Islet of Langerhans (tissue), 1 donor: ENCODE results near the gene KRT82.
"Not testable (repeated sequence)": the region's sequence is repeated elsewhere in the genome, so short reads cannot be mapped to it uniquely, and the experiment has no call there.

Source experiments
- FAIRE-seq: peaks from one replicate; lab custom pipeline; 2011; peaks lifted over from hg19 to GRCh38; lab: Jason Lieb, UNC

KRT82 gene

DNA sequence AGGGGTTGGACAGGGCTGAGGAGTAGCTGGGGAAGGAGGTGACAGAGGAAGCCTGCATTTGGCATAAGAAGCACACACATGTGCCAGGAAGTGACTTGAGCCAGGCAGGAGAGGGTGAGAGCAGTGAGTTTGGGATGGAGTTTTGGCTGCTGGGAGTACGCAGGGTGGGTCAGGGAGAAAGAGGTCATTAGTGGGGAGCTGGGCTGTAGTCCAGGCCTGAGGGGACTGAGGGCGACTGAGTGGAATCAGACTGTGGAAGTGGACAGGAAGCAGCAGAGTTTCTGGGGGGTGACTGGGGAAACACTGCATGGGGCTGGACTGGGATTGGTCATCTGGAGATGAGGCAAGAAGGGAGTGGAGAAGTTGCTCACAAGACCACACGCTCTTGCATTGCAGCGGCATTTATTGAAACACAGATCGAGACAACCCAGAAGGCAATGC, 46.5 kb downstream of the KRT82 start:
- no peak for FAIRE-seq

DNA sequence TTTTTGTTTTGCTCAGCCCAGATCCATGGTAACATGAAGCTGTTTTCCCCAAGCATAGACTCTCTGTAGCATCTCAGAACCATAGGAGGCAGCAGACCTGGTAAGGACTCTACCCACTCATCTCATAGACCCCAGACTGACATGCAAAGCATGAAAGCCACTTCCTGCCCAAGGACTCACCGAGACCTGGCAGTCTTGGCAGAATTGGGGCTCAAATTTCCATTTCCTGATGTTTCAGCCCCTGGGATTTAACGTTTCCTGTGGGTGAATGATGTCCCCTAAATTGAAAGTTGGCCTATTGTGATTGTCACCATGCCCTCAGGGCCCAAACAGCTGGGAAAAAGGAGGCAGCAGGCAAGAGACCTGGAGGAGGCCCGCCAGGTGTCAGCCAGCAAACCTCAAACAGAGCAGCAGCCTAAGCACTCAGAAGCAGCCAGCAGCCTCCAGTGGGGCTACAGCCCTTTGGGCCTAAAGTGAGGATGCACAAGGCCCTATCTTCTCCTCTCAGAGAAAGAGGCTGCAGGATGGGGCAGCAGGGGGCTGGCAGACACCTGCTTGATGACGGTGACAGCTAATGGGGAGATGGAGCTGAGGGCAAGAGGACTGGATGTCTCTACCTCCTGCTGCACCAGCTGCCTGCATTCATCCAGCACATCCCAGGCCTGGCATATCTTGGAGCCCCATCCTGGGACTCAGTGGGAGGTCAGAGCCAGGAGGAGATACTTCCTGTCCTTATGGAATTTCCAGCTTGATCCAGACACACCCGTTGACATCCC, 47.4 kb downstream of the KRT82 start:
- no peak for FAIRE-seq

DNA sequence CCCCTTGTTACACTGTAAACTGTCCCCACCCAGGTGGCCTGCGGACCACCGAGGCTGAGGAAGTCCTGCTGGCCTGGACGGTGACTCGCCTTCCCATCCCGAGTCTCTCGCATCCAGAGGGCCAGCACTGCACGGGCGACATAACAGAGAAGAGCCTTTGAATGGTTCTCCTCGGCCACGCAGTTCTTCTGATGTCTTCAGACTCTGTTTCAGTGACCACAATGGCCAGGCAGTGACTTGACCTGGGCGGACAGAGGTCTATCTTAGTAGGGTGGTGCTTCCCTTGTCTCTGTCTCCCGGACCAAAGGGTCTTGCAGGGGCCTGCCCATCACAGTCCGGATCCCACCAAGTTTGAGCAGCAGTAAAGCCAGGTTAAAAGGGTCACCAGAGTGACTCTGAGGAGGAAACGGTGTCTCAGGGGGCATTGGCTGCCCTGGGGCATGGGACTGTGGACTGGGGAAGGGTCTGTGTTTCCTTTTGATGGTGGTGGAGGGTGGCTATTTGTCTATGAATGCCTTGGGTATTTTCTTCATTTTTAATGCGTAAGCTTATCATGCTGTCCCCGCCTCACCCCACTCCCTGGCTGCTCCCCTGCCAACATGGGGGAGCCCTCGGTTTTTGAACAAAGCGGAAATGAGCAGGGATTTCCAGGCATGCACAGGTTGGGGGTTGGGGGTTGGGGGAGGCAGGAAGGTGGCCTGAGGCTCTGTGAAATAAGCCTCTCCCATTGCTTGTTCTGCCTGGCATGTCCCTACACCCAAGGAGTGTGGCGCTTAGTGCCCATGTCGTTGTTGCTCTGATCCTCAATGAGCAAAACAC, 49.2 kb downstream of the KRT82 start:
- FAIRE-seq = no peak

DNA sequence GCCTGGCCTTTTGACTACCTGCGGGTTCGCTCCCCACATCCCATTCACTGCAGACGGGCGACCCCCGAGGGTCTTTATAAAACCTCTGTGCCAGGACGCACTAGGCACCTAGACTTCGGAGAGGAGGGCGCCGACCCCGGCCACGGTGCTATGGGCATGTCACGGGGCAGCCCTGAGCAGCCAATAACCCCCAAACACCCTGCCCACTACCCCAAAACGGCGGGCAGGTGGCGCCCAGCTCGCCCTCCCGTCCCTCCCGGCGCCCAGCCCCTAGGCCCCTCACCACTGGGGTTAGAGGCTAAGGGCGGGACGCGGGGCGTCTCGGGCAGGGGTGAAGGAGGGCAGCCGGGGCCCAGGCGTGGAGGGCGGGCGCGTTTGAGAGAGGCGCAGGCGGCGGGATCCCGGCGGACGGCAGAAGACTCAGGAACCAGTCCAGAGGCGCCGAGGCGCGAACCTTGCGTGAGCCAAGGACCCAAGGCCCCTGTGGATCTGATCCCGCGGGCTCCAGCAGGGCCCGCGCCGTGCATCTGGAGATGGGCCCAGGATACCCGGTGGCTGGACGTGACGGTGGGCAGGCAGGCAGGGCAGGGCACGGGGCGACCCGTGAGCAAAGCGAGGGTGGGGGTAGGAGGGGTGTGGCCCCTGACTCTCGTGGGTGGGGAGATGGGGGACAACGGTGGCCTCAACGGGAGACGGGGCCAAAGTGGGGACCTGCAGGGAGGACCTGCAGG, 49.9 kb downstream of the KRT82 start:
- no peak for FAIRE-seq

DNA sequence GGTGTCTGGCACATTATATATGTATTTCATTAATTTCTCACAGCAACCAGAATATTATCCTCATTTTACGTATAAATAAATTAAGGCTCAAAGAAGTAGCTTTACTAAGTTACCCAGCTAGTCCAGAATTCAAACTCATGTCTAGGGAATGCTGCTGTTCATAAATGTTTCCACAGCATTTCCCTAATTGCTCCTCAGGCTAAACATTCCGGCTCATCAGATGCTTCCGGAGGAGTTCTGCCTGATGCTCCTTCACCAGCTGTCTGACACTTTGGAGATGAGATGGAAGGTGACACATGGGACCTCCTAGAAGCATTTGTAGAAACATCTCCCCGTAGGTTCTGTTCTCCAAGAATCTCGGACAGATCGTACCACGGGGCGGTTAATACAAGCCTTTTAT, 51.0 kb downstream of the KRT82 start:
- no peak for FAIRE-seq

DNA sequence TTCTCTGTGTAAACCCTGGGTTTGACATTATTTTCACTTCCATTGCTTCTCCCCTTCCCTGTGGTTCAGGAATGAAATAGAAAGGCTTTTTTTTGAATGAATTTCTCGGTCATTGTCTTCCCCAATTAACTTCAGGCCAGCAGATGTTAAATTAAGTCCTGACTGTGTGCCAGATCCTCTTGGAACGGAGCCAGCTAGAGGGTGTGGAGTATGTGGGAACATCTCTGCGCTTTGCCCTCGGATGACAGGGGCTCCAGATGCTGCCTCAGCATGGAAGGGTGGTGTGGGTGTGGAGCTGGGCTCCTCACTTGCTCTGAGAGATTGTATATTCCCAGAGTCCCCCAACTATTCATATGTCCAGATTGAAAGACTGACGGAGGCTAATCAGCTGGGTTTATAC, 51.9 kb downstream of the KRT82 start:
- FAIRE-seq = no peak

DNA sequence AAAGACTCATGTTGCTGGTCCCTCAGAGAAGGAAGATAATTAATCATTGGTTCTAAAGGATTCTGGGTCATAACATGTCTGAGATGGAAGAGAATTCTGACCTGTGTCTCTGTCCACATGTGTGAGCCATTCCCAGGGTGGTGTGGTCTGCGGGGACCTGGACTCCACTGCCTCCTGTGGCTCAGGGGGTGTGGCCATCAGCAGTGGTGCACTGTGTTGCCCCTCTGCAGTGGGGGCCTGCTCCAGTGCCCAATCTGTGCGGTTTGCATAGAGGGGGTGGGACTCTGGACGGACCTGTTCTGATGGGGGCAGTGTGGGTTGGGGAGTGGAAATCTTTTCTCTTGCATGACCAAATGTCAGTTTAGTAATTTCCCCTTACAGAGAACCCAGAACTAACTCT, 52.4 kb downstream of the KRT82 start:
- no peak for FAIRE-seq

DNA sequence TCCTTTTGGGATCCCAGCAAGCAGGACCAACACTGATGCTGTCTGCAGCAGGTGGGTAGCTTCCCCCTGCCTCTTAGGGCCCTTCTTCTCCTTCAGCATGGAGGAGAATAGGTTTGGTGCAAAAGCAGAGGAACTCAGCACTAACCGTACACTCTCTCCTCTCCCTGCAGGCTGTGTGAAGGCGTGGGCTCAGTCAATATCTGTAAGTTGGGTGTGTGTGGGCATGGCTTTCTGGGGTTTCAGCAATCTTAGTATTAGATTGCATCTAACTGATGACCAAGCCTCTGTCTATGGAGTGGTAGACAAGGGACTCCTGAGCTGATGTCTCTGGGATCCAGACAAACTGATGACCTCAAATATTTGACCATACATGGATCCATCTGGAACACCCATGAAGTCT, 53.2 kb downstream of the KRT82 start:
- no peak for FAIRE-seq

DNA sequence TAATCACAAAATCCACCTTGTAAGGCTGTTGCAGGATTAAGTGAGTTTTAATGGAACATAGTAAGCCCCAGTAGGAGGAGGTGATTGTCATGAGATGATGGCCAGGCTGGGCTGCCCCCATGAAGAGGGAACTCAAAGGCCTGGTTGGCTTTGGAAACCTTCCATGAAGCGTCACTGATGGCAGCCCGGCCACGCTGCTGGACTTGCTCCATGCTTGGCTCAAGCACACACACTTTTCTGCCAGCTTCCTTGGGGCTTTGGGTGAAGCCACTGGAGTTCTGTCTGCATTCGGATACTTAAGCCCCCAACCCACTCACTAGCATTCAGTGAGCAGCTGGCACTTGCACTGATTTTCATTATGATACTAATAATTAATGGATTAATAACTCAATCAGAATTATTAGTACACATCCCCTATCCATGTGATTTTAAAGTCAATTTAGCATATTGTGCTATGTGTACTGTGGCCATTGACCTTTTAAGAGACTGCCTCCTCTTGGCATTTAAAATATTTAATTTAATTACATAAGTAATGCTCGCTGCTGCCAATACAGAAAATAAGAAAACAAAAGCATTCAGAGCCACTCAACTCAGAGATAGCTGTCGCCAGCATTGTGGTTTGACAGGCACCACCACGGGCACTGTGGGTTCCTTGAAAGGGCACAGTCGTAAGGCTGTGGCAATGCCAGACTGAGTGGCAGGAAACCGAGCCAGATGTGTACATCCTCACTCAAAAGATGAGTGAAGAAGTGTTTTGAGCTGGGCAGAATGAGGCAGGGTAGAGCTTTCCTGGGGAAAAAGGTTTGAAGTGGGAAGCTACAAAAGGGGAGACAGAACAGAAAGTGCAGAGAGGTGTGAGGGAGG, 54.7 kb downstream of the KRT82 start:
- FAIRE-seq = no peak

DNA sequence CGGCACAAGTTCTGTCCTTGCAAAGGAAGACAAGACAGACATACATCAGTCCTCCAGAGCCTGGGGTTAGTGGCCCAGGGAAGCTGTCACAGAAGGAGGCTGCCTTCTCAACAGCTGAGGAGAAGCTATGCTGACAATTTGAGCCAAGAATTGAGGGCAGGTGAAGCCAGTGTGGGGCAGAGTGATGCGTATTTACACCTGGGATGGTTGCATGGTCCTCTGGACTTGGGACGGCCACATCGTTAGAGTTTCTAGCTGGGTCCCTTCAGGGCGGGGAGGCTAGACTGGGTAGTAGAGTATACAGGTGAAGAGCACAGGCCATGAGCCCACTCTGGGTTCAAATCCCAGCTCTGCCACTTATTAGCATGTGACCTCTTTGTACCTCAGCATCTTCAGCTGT, 55.3 kb downstream of the KRT82 start:
- FAIRE-seq = no peak

DNA sequence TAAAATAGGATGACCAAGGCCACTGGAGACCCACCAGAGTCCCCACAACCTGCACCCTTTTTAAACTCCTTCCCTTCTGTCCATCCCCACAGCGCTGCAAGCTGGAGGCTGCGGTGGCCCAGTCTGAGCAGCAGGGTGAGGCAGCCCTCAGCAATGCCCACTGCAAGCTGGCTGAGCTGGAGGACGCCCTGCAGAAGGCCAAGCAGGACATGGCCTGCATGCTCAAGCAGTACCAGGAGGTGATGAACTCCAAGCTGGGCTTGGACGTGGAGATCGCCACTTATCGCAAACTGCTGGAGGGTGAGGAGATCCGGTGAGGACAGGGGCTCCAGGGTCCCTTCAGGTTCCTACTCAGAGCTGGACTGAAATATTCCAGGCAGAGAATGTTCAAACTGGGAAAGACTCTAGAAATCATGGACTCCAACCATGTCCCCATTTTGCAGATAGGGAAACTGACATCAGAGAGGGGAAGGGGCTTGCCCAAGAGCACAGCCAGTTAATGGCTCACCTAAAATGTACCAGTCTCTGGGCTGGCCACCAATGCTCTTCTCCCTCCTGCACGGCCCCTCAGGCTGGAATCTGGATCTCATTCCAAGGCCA, 56.0 kb downstream of the KRT82 start:
- no peak for FAIRE-seq

DNA sequence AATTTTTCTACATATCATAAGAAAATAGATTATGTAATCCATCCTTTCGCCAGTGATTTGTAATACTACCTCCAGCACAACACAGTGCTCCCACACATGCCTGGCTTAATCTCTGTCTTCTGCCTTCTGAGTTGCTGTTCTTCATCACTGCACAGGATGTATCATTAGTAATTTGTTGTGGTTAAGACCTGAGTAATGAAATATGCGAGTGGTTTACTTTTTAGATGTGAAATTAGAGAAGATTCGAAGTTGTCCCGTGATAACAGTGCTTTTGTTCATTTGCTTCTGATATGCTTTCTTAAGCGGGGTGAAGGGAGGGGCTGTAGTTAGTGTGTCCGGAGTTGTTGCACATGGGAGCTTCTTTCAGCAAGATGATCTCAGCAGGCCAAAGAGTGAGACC, 56.9 kb downstream of the KRT82 start:
- FAIRE-seq = no peak

DNA sequence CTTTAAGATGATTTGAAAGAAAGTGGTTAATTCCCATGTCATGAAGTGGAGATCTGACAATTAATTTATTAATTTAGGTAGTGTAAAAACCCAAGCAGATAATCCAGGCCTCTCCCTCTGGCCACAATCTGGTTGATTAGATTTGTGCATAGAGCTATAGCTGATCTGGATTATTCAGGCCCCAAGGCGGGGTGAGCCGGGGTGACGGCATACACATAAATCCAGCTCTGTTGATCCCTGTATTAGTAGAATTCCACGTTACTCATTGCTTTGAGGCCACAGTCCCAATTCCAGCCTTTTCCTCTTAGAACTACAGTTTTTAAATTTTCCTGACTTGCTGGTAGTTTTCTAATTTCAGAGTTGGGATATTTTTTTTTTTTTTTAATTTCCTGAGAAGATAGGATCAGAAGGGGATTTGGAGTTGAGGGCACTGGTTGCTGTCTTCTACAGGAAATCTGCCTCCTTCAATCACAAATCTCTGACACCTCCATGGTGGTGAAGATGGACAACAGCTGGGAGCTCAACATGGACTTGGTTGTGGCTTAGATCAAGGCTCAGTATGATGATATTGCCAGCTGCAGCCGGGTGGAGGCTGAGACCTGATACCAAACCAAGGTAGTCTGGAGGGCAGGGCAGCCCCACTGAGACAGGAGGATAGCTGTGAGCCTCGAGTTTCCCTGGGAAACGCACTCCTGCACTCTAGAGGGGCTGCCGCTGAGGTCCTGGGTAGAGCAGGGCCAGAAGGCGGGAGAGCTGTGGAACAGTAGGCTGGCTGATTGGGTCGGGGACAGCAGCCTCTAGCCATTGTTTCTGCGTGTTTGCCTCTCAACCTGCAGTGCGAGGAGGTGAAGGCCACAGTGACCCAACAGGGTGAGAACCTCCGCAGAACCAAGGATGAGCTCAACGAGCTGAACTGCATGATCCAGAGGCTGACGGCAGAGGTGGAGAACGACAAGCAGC, 58.3 kb downstream of the KRT82 start:
- FAIRE-seq = no peak

DNA sequence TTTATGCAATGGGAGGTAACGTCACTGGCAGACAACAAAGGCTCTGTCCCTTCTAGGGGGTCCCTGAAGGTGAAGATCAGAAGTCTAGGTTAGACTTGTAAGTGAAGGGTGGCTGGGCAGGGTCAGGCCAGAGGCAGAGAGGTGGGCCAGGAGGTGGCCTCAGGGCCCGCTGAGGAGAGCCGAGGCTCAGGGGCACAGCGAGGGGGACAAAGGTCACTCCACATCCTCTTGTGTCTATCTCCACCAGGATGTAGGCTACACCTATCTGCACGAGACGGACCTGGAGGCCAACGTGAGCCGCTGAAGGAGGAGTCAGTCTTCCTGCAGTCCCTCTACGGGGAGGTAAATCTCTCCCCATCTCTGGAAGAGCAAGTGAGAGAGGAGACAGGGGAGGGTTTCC, 59.1 kb downstream of the KRT82 start:
- no peak for FAIRE-seq

DNA sequence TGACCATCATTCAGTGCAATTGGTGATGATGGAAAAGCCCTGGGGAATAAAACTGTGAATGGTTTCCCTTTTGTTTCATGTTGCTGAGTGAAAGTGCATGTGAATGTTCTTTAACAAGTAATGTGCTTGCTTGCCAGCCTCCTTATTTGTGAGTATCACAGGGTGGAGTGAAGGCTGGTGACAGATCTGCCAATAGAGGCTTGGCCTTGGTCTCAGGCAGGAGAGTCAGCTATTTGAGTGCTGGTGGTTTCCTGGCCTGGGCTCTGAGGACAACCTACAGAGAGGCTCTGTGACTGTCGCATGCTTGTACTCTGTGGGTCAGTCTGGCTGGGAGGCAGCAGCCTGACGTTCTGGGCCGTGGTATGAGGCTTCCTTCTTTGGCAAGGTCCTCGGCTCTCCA, 59.5 kb downstream of the KRT82 start:
- no peak for FAIRE-seq

DNA sequence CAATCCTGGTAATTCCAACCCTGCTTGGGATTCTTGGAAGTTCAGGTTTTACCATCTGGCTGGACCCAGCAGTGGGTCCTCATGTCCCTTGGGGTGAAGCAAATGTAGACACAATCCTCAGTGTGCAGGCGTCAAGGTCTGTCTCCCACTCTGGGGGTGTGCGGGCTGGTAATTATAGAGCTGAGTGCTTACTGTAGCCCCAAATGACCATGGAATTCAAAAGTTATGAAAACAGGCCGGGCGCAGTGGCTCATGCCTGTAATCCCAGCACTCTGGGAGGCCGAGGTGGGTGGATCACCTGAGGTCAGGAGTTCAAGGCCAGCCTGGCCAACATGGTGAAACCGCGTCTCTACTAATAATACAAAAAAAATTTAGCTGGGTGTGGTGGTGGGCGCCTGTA, 61.1 kb downstream of the KRT82 start:
- FAIRE-seq = not testable (repeated sequence)

DNA sequence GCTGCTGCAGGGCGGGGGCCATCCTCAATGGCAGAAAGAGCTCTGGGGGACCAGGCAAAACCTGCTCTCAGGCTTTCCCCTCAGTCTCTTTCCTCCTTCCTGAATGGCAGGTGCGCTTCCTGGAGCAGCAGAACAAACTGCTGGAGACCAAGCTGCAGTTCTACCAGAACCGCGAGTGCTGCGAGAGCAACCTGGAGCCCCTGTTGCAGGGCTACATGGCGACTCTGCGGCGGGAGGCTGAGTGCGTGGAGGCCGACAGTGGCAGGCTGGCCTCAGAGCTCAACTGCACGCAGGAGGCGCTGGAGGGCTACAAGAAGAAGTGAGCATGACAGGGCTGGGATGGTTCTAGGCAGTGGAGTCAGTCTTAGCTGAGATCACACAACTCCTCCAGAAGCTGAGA, 62.0 kb downstream of the KRT82 start:
- FAIRE-seq = no peak
